Measurements from ENCODE around the gene PCSK6. TPM values are rescaled to one million over a fixed set of nuclear protein-coding genes. Genes with fewer than 3 reads are reported as not detected.

Gene PCSK6
- total RNA-seq, 1 donor from 2014 or later, result 0.40 TPM

DNA sequence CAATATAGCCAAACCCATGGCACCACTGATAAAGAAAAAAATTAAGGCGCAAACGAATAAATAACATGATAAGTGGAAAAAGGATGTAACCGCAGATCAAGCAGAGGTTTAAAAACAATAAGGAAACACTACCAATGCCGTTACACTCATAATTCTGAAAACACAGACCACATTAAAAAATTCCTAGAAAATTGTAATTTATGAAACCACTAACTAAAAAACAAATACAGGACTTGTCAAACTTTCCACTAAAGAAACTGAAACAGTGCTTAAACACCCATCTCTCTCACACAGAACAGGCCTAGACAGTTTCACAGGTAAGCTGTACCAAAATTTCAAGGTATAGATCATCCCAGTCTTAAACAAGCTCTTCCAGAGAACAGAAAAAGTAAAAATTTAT, 28.4 kb downstream of the PCSK6 start:
- Mint-ChIP-seq H3K4me1 (ENCODE audit: low read depth) (no peaks in the 10 kb centered on the region), H3K36me3 (ENCODE audit: low read depth) (peaks cover 2% of the 10 kb centered on the region), H3K27me3 (ENCODE audit: low read depth) (peaks cover 3% of the 10 kb centered on the region), H3K4me3 (ENCODE audit: unreplicated experiment) (no peak overlapping the region), H3K27ac (ENCODE audit: unreplicated experiment) (no peak overlapping the region), H3K9me3 (ENCODE audit: low read depth) (peaks cover 8% of the 10 kb centered on the region)
- no peak for DNase-seq (ENCODE audit: low spot score)
- TF ChIP-seq, protein P1, sequence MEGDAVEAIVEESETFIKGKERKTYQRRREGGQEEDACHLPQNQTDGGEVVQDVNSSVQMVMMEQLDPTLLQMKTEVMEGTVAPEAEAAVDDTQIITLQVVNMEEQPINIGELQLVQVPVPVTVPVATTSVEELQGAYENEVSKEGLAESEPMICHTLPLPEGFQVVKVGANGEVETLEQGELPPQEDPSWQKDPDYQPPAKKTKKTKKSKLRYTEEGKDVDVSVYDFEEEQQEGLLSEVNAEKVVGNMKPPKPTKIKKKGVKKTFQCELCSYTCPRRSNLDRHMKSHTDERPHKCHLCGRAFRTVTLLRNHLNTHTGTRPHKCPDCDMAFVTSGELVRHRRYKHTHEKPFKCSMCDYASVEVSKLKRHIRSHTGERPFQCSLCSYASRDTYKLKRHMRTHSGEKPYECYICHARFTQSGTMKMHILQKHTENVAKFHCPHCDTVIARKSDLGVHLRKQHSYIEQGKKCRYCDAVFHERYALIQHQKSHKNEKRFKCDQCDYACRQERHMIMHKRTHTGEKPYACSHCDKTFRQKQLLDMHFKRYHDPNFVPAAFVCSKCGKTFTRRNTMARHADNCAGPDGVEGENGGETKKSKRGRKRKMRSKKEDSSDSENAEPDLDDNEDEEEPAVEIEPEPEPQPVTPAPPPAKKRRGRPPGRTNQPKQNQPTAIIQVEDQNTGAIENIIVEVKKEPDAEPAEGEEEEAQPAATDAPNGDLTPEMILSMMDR (IDR thresholded peaks at IDR 0.05), result no peak

DNA sequence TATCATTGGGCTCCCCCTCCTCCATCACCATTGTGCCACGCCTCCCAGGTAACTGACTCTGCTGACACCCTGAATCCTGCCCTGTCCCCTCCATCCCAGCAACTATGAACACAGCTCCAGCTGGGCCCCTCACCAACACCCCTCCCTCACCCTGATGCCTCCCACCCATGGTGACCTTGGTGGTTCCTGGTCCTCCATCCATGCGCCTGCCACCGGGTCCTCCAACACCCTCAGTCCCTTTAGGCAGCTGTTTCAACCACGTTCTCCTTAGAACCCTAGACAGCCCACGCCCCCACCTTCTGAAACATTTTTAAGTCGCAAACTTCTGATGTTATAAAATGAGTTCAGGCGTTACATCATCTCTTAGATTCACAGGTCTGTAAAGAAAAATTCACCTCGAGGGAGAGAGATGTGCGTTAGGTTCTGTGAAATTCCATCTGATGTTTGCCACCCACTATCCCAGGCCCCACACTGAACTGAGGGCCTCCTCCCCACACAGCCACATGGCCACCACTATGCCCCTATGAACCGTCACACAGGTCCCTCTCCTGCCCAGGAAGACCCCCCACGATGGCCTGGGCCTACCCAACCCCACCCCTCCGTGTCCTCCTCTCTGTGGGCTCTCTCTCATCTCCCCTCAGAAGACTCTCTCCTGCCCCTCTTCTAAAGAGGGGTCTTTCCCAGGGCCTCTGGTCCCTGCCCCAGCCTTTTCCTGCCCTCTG, 29.8 kb downstream of the PCSK6 start:
- Mint-ChIP-seq H3K4me1 (ENCODE audit: low read depth) (no peaks in the 10 kb centered on the region), H3K36me3 (ENCODE audit: low read depth) (no peaks in the 10 kb centered on the region), H3K4me3 (ENCODE audit: unreplicated experiment) (no peak overlapping the region), H3K9me3 (ENCODE audit: low read depth) (no peaks in the 10 kb centered on the region), H3K27ac (ENCODE audit: unreplicated experiment) (no peak overlapping the region), H3K27me3 (ENCODE audit: low read depth) (peaks cover 4% of the 10 kb centered on the region)
- TF ChIP-seq, protein P1 (IDR thresholded peaks at IDR 0.05), result no peak
- DNase-seq (ENCODE audit: low spot score), result no peak

DNA sequence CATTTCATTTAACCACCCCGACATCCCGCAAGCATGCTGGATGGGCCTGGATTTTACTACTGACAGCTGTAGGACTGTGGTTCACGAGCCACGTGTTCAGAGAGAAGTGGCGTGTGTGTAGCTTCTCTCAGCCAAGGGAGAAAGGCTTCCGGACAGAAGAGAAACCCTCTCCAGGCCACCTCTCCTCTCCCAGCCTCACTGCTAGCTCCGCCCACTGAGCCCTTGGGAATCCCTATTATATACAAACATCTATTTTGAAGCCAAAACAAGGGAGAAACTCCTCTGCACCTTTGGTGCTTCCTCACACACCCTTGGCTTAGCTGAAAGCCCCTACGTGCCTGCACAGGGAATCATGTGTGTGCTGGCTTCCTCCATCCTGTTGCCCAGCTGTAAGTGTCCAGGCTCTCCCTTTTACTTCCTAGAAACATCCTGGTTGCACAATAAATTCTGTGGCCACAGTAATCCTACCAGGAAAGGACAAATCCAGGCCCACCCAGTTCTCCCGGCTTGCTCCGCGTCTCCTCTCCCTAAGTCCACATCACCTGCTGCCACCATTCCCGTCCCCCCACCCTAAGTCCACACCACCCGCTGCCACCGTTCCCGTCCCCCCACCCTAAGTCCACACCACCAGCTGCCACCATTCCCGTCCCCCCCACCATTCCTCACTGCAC, 30.5 kb downstream of the PCSK6 start:
- H3K27me3 Mint-ChIP-seq (ENCODE audit: low read depth), result peaks cover 4% of the 10 kb centered on the region
- no peaks in the 10 kb centered on the region for H3K9me3 Mint-ChIP-seq (ENCODE audit: low read depth)
- TF ChIP-seq, protein P1 (IDR thresholded peaks at IDR 0.05), result no peak
- no peak overlapping the region for H3K4me3 Mint-ChIP-seq (ENCODE audit: unreplicated experiment)
- H3K36me3 Mint-ChIP-seq (ENCODE audit: low read depth), result no peaks in the 10 kb centered on the region
- DNase-seq (ENCODE audit: low spot score), result no peak
- H3K4me1 Mint-ChIP-seq (ENCODE audit: low read depth), result no peaks in the 10 kb centered on the region
- H3K27ac Mint-ChIP-seq (ENCODE audit: unreplicated experiment), result no peak overlapping the region

DNA sequence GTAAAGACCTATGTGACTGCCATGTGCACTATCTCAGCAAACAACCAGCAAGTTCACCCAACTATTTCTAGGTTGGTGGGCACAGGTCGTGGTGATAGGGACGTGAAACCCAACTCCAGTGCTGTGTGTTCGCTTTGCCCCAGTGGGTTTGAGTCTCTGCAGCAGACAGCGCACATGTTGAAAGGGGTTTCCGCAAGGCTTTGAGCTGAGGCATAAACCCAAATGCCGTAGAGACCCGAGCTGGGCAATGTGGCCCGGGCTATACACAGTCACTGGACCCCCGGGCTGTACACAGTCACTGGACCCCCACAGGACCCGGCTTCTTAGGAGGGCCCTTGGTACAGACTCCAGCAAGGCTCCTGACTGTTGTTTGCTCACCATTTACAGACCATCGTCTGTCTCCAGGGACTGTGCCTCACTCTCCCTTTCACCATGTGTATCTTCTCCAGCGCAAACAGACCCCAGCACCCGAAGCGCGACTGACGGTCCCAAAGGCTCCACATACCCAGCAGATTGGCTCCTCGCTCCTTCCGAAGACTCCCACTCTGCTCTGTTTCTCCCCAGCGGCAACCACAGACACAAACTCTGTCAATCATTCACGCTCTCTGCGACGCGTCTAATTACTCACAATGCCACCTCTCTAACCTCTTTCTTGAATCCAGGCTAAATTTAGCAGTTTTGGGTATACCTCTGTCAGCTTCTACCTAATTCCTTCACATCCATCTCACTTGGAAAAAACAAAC, 31.2 kb downstream of the PCSK6 start:
- Mint-ChIP-seq H3K9me3 (ENCODE audit: low read depth) (no peaks in the 10 kb centered on the region), H3K4me3 (ENCODE audit: unreplicated experiment) (no peak overlapping the region), H3K27ac (ENCODE audit: unreplicated experiment) (no peak overlapping the region), H3K27me3 (ENCODE audit: low read depth) (peaks cover 4% of the 10 kb centered on the region), H3K36me3 (ENCODE audit: low read depth) (no peaks in the 10 kb centered on the region), H3K4me1 (ENCODE audit: low read depth) (no peaks in the 10 kb centered on the region)
- DNase-seq (ENCODE audit: low spot score), result no peak
- TF ChIP-seq, protein P1 (IDR thresholded peaks at IDR 0.05), result no peak

DNA sequence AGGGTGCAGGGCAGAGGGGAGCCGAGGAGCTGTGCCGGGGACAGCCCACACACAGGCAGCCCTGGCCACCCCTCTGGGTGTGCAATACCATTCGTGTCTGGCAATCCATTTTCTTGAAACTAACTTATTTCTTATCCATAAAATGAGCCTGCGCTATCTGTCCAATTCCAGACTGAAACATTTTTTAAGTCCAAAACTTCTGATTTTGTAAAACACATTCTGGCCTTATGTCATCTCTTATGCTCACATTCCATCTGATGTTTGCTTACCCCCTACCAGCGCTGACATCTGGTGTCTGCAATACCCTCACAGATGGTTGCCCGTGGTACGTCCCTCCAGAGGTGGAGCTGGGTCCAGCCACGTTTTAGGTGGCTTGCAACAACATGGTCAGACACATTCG, 31.8 kb downstream of the PCSK6 start:
- DNase-seq (ENCODE audit: low spot score), result no peak
- Mint-ChIP-seq H3K27me3 (ENCODE audit: low read depth) (peaks cover 5% of the 10 kb centered on the region), H3K9me3 (ENCODE audit: low read depth) (no peaks in the 10 kb centered on the region), H3K36me3 (ENCODE audit: low read depth) (no peaks in the 10 kb centered on the region), H3K4me1 (ENCODE audit: low read depth) (no peaks in the 10 kb centered on the region), H3K4me3 (ENCODE audit: unreplicated experiment) (no peak overlapping the region), H3K27ac (ENCODE audit: unreplicated experiment) (no peak overlapping the region)
- TF ChIP-seq, protein P1 (IDR thresholded peaks at IDR 0.05), result no peak
